Sciatic nerve (tissue), 2 donors: Measurements from ENCODE around the gene GRK2. TPM values are rescaled to one million over a fixed set of nuclear protein-coding genes. Genes with fewer than 3 reads are reported as not detected.
"Not testable (repeated sequence)": the region's sequence is repeated elsewhere in the genome, so short reads cannot be mapped to it uniquely, and the experiment has no call there.

ENCODE experiments used
- ATAC-seq: fragments of 200-7000 bp; cut with Tn5 transposase; one replicate; pipeline ENCODE4 v1.9.1; 2020; ENCODE audit warnings: mild to moderate bottlenecking, moderate library complexity
- DNase-seq: peaks from one replicate; pipeline ENCODE4 v3.0.0-alpha.2; 2020; ENCODE audit warnings: low spot score
- intact Hi-C: fragments of 100-400 bp; cut with DNase I; formaldehyde crosslinking; loops from one replicate; pipeline ENCODE4 v1.14.2; 2022
- total RNA-seq: library from RNA; stranded (reverse); fragmentation: NEBNext Ultra II Directional; extraction: Animal tissue kit (Norgen Biotek cat#: 25700); gene quantifications from one replicate; pipeline ENCODE4 v1.2.1, GENCODE V29; 2021
- donor health status: DM: no; HTN: no; CAD: no.
- donor health status: DM: no; HTN: no; CAD: no.

Gene GRK2
- total RNA-seq, 1 donor from 2014 or later, result 61.7 TPM

- peak; percentile 46 for DNase-seq
- intact Hi-C loops, result no loop called here
- ATAC-seq, result no peak
Measured at GRCh38 chr11:67306769-67307544, 40.7 kb downstream of the GRK2 start.

- ATAC-seq (no peak), DNase-seq (peak; percentile 53)
- intact Hi-C loops, result no loop called here
Measured at GRCh38 chr11:67307545-67308001, 41.3 kb downstream of the GRK2 start.

- intact Hi-C loops, result no loop called here
- no peak for ATAC-seq
- peak; percentile 44 for DNase-seq
Measured at GRCh38 chr11:67308031-67308866, 42.0 kb downstream of the GRK2 start.

- DNase-seq, result peak; percentile 45
- intact Hi-C loops, result no loop called here
- ATAC-seq, result no peak
Measured at GRCh38 chr11:67309166-67309565, 42.9 kb downstream of the GRK2 start.

GRCh38 chr11:67309661-67310061, 43.4 kb downstream of the GRK2 start:
- intact Hi-C loops, result no loop called here
- ATAC-seq, result no peak
- DNase-seq, result peak; percentile 54

GRCh38 chr11:67310246-67311050, 44.2 kb downstream of the GRK2 start:
- no peak for ATAC-seq
- intact Hi-C loops, result no loop called here
- DNase-seq, result peak; percentile 53

GRCh38 chr11:67311051-67311555, 44.8 kb downstream of the GRK2 start:
- intact Hi-C loops, result no loop called here

GRCh38 chr11:67311556-67312082, 45.3 kb downstream of the GRK2 start:
- intact Hi-C loops, result no loop called here
- DNase-seq (no peak), ATAC-seq (no peak)

More at GRCh38 chr11:67311051-67311555, 44.8 kb downstream of the GRK2 start:
- ATAC-seq, result peak; percentile 3
- DNase-seq, result peak; percentile 50

- intact Hi-C loops, result no loop called here
- ATAC-seq, result no peak
- DNase-seq, result no peak
Measured at GRCh38 chr11:67312187-67313021, 46.1 kb downstream of the GRK2 start.

GRCh38 chr11:67313125-67313890, 47.0 kb downstream of the GRK2 start:
- no peak for ATAC-seq
- DNase-seq, result no peak
- intact Hi-C loops, result no loop called here

- DNase-seq (no peak), ATAC-seq (no peak)
- intact Hi-C loops, result no loop called here
Measured at GRCh38 chr11:67314218-67314617, 47.9 kb downstream of the GRK2 start.

- DNase-seq, result no peak
- intact Hi-C loops, result no loop called here
- no peak for ATAC-seq
Measured at GRCh38 chr11:67315325-67315909, 49.1 kb downstream of the GRK2 start.

GRCh38 chr11:67316882-67317204, 50.6 kb downstream of the GRK2 start:
- ATAC-seq (no peak), DNase-seq (no peak)
- intact Hi-C loops, result loop anchor here (2.0 kb wide), 1 partner anchor 50 kb away; the partner anchor contains the start of gene GRK2

GRCh38 chr11:67317205-67317887, 51.1 kb downstream of the GRK2 start:
- intact Hi-C loops, result loop anchor here (2.0 kb wide), 1 partner anchor 51 kb away; the partner anchor contains the start of gene GRK2
- DNase-seq (peak; percentile 99), ATAC-seq (peak; percentile 97)

- DNase-seq (no peak), ATAC-seq (no peak)
- intact Hi-C loops, result loop anchor here (2.0 kb wide), 1 partner anchor 51 kb away; the partner anchor contains the start of gene GRK2
Measured at GRCh38 chr11:67317888-67318555, 51.7 kb downstream of the GRK2 start.

GRCh38 chr11:67318876-67319275, 52.6 kb downstream of the GRK2 start:
- DNase-seq, intact Hi-C loops: not testable (repeated sequence)

More at GRCh38 chr11:67318876-67319275, 52.6 kb downstream of the GRK2 start:
- ATAC-seq, result not testable (repeated sequence)
